Amniotic epithelial cell (primary cell): Measurements from ENCODE around the gene BAG2.

ENCODE experiments used
- DNase-seq: peaks from one replicate; pipeline ENCODE4 v3.0.0-alpha.2; 2010; ENCODE audit warnings: low read depth

The BAG2 gene

DNA sequence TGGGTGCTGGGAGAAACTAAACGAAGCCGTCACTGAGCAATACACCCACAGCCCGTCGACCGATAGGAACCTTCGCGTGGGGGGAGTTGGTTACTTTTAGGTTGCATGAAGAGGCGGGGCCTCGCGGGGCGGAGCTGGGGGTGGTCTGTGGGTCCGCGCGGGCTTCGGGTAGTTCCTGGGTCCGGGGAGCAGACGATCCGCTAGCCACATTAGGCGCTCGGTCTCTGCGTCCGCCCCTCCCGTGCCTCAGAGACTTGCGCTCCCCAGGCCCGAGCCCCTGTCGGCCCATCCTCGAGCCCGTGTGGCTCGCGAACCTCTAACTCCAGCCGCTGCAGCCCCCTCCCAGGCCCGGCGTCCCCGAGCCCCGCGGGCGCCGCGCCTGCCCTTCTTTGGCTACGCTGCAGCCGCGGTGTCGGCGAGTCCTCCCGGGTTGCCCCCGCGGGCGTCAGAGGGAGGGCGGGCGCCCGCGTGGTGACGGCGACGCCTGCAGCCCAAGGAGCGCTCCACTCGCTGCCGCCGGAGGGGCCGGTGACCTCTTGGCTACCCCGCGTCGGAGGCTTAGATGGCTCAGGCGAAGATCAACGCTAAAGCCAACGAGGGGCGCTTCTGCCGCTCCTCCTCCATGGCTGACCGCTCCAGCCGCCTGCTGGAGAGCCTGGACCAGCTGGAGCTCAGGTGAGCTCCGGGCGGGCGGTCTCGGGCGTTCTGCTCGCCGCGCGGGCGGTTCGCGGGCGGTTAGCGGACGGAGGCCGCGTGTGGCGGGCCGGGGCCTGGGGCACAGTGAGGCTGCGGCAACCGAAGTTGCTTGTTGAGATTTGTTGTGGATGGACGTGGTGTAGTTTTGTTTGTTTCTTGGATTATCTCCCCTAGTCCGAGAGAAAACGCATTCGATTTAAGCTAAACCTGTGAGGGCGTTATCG, at the start of gene BAG2:
Gene BAG2 (plus strand): TSS at position 191 of the 920 bp plus-strand sequence. CDS start 372 bp downstream, at position 563.
- DNase-seq, result peak; percentile 89

DNA sequence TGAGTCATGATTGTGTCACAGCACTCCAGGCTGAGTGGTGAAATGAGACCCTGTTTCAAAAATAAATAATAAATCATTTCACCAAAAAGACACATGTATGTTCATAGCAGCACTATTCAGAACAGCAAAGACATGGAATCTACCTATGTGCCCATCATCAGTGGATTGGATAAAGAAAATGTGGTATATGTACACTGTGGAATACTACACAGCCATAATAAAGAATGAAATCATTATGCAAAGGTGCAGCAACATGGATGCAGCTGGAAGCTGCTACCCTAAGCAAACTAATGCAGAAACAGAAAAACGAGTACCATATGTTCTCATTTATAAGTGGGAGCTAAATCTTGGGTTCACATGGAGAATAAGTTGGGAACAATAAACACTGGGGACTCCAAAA, 49.0 kb upstream of the BAG2 start:
- DNase-seq, result no peak

DNA sequence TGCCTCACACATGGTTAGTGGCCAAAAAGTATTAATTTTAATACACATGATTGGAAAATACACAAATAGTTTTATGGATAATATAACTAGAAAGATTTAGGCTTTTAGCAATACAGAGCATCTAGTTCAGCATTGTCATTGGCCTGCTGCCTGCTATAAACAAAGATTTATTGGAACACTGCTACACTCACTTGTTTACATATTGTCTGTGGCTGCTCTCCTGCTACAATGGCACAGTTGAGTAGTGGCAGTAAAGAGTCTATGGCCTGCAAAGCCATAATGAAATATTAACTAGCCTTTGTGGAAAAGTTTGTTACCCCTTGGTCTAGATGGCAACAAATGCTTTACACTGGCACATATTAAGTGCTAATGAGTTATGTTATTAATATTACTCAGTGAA, 44.4 kb upstream of the BAG2 start:
- no peak for DNase-seq

DNA sequence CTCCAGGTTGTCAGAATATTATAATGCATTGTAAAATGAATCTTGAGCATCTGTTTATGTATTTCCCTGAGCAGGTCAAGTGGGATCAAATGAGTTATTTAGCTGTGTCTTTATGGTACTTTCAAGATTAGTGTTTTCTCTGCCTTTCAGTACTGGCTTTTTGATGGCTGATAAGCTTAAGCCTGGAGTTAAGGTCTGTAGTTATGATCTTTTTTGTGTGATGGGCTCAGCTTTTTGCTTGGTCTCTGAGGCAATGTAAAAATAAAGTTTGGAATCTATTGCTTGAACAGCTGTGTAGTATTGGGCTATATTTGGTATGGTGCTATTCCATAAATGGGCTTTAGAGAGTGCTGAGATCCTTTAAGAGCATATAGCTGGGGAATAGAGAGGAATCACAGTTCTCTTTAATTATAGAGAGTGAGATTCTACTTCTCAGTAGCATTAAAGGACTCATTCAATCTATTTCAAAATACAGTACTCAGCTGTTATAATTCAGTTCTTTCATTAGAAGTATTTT, 41.4 kb upstream of the BAG2 start:
- DNase-seq, result no peak

DNA sequence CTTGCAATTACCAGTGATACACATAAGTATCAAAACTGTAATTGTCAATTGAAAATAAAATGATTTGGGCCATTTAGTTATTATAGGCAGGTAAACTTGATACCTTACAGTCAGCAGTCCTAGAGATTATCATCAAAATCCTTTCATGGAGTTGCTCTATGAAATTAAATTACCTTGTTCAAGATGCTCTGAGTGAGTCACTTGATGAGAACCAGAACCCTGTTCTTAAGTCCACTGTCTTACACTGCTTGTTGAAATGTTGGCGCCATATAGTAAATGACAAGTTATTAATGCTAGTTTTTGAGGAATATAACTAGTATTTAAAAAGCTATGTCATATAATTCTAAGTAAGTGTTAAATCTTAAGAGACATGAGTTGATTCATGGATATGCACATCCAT, 37.2 kb upstream of the BAG2 start:
- DNase-seq, result peak; percentile 84

DNA sequence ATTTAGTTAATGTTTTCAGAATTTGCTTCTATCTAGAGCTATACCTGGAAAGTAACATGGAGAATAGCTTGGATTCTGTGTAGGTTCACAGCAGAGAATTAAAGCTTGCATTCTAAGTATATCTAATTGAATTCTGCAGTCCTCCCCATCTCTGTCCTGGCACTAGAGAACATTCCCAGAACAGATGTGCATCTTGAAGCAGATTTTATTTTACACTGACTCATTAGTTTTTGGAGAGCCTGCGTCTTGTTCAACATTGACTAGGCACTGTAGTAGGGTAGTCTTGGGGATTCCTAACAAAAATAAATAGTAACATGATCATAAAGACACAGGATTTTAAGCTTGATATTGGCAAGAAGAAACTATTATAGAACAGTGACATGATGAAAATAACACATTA, 36.2 kb upstream of the BAG2 start:
- DNase-seq, result peak; percentile 30

DNA sequence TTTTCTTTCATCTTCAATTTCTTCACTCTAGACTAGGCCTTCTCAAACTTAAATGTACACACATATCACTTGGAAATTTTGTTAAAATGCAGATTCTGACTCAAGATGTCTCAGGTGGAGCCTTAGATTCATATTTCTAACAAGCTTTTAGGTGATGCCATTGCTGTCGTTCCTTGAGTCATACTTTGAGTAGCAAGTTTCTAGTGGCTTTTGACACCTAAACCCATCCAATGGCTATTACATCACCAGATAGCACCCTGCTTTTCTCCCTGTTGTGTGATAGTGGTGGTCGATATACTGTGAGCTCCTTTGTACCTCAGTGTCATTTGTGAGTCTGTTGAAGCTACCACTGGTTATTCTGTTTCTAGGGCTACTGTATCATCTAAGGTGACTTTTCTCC, 34.8 kb upstream of the BAG2 start:
- DNase-seq, result no peak

DNA sequence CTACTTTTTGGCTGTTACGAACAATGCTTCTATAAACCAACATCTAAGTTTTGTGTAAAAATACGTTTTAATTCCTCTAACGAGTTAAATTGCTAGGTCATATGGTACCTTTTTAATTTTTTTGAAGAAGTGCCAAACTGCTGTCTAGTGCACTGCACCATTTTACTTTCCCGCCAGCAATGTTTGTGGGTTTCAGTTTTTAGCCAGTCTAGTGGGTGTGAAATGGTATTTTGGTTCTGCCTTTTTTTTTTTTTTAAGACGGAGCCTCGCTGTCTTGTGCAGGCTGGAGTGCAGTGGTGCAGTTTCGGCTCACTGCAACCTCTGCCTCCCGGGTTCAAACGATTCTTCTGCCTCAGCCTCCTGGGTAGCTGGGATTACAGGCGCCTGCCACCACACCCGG, 34.1 kb upstream of the BAG2 start:
- DNase-seq, result no peak

DNA sequence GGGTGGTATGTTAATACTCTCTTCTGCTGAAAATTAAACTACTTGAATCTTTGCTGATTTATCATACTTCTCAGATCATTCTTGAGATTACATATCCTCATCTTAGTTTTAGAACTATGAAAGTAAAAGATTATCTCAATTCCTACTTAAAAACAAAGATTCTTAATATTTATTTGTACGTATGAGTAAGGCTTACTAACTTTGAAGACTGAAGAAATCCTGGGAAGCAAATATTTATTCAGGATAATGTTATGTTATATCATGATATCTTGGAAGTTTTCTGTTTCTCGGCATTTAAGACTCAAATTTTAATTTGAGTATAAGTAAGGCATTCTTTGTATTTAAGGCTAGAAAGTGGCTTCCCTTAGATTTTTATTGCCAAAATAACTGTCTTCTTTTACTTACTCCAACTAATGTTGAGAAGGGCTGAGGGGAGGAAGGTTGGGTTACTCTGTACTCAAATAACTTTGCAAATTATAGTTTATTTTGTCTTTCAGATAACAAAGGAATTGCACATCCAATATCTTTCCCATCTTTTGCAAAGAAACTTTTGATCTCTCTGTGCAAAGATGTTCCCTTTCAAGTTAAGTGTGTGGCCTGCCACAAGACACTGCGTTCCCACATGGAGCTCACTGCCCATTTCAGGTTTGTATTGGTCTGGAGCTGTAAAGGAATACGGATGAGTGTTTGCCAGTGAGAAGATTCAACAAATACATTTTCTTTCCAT, 30.5 kb upstream of the BAG2 start:
- no peak for DNase-seq

DNA sequence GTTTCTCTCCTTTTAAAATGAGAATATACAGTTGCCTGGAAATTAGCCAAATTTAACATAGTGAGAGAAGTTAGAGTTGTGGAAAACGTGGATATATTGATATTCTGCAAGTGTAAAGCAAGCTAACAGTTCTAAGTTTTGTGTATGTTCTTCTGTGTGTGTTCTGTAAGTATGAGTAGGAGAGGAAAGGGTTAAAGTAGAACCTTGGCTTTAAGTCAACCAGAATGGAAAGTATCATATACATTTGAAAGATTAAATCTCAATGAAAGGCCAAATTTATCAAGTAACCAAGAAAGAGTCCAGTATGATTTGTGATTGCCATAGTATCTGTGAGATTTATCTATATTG, 30.0 kb upstream of the BAG2 start:
- no peak for DNase-seq

DNA sequence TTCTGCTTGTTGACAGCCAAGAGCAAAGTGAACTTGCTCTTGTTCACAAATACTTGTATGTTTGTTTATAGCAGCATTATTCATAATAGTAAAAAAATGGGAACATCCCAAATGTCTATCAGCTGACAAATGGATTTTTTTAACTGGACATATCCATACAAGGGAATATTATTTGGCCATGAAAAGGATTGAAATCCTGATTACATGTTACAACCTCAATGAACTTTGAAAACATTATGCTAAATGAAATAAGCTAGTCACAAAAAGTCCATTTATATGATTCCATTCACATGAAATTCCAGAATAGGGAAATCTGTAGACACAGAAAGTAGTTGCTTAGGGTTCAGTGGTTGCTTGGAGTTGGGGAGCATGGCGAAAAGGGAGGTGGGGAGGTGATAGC, 28.4 kb upstream of the BAG2 start:
- no peak for DNase-seq

DNA sequence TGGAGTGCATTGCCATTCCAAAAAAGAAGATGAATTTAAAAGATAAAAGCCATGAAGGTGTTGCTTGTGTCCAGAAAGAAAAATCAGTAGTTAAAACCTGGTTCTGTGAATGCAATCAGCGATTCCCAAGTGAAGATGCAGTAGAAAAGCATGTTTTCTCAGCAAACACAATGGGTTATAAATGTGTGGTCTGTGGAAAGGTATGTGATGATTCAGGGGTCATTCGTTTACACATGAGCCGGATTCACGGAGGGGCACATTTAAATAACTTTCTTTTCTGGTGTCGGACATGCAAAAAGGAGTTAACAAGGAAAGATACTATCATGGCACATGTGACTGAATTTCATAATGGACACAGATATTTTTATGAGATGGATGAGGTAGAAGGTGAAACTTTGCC, 24.7 kb upstream of the BAG2 start:
- peak; percentile 52 for DNase-seq

DNA sequence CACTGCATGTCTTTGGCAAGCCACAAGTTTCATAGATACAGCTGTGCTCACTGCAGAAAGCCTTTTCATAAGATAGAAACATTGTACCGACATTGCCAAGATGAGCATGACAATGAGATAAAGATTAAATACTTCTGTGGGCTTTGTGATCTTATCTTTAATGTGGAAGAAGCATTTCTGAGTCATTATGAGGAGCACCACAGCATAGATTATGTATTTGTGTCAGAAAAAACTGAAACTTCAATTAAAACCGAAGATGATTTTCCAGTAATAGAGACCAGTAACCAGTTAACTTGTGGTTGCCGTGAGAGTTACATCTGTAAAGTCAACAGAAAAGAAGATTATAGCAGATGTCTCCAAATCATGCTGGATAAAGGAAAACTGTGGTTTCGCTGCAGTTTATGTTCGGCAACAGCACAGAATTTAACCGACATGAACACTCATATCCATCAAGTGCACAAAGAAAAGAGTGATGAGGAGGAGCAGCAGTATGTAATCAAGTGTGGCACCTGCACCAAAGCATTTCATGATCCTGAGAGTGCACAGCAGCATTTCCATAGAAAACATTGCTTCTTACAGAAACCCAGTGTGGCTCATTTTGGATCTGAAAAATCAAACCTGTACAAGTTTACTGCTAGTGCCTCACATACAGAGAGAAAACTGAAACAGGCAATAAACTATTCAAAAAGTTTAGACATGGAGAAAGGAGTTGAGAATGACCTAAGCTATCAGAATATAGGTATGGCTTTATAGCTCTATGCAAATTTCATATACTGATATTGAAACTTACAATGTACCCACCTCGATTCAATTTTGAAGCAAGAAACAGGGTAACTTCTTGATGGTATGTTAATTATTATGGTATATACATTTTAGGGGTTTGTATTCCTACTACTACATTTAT, 23.9 kb upstream of the BAG2 start:
- DNase-seq, result peak; percentile 34

DNA sequence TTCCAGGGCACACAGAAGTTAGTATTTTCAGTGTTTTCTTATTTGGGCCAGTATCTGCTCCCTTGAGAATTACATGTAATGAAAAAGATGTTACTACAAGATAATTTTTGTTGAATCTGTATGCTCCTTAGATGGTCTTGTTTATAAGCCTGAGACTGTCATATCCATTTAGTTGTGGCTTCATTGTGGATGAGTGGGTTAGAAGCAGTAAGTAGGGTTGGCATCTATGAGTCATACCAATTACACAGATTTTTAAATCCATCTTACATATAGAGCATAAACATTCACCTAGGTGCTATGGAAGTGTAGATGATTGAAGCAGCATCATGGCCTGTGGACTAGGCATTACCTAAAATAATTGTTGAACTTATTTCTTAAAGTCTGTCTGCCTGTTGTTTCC, 13.5 kb upstream of the BAG2 start:
- DNase-seq, result peak; percentile 30

DNA sequence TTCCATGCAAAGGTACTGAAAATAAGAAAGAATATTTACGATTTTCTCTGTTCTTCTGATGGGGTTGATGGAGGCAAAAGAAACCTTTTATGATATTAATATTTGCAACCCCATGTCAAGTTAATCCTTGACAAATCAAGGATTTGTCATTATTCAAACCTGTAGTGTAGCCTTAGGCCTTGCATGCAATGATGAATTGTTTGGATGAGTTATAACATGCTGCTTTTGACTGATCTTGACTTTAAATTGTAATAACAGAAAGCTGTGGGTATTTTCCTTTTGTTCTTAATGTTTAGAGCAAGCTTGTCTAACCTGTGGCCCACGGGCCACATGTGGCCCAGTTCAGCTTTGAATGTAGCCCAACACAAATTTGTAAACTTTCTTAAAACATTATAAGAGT, 13.0 kb upstream of the BAG2 start:
- DNase-seq, result no peak

DNA sequence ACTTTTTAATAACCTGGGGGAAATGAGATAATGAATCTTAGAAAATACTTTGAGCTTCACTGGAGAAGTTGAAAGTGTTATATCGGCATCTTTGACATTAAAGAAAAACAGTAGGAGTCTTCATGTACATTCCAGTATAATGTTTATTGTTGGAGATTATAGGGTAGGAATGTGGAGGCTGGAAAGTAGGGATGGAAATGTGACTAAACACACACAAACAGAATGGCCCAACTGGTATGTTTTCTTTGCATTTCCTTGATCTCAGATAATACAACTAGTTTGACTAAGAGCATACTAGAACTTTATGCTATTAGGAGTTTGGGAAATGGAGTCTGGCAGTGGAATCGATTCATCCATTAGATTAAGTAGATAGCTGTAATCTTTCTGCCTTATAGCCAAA, 10.1 kb upstream of the BAG2 start:
- DNase-seq, result peak; percentile 26

DNA sequence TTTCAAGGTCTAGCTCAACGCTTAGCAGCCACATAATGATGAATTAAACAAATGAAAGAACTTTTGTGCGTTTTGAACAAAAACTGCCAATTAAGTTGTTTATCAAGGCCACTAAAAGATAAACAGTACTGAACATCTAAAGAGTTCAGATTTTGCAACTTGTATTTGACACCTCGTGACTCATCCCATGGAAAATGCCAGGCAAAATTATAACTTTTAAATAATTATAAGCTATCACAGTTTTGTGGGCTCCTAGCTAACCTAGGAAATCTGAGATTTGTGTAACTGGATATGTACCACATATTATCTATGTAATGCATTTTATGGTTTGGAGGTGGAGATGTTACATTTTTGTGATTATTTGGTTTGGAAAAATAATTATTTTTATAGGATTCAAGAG, 9.6 kb upstream of the BAG2 start:
- DNase-seq, result peak; percentile 63

DNA sequence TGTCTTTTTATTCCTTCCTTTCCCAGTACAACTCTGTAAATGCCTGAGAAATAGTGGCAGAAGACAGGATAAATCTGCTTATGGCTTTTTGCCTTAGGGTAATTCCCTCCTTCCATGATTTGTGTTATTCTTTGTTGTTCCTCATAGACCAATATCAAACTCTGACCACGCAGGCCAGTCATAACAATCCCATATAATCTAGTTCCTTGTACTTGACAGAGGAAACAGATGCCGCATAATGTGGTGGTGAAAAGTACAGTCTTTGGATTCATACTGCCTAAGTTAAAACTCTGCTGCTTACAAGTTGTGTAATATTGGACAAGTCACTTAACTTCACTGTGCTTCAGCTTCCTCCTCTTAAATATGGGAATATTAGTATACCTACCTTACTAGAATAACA, 8.2 kb upstream of the BAG2 start:
- no peak for DNase-seq

DNA sequence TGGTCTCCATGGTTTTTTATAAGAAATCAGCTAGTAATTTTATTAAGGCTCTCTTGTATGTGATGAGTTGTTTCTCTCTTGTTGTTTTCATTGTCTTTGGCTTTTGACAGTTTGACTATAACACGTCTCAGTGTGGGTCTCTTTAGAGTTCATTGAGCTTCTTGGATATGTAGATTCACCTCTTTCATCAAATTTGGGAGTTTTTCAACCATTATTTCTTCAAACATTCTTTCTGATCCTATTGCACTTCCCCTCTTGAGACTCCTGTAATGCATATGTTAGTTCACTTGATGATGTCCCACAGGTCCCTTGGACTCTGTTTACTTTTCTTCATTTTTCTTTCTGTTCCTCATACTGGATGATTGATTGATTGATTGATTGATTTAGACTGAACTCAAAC, 7.0 kb upstream of the BAG2 start:
- DNase-seq, result no peak

DNA sequence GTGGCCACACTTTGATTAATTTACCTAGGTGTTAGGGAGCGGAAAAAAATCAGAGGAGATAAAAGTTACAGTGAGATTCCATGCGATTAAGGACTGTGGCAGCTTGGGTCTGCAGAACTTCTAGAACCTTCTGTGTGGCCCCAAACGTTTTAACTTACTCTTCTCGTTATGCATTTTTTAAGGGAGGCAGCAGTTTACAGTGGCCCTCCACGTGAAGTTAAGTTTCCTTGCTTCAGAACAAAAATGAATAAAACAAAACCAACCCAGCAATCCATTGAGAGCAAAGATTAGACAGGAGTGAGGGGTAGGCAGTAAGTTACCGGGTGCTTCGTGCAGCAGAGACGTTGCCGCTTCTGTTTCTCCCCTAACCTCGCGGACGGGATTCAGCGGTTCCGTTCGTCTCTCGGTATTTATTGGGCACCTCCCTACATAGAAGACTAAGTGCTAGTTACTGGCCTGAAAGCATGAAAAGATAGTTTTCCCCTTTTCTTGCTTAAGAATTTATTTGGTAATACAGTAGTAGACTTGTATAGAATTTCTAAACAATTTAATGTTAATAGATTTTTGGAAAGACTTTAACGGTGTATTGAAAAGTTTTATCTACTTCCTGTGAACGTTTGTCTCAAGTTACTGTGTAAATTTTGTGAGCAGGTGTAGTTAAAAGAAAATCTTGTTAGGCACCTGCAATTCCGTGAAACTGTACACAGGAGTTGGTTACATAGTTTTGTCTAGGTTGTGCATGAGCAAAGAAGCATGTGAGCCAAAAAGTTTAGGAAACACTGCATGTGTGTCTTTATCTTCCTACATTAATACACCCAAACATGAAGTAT, 1.1 kb downstream of the BAG2 start:
- peak; percentile 29 for DNase-seq

DNA sequence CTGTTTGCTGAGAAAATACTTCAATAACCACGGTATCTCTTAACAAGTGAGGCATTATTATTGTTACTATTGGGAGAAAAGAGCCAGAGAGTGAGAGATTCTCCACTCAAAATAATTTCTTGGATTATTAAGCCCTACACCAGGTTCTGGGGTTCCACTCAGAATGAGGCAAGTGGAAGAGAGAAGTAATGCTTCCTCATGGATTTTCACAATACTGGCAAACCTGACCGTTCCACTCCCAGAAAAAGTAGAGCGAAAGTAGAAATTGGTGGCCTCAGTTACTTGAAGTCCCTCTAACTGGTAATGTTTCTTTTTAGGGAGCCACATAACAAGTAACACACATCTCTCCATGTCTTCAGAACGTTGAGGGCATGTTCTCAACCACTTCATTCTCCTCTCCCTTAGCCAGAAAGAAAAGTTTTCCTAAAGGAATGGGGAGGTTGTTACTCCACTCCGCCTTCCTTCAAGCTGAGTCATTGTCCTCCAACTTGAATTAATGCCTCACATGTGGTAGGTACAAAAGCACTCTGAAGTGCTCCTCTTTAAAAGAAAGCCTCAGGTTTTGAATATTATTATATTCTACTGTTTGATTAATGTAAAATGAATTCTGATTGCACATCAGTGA, 1.9 kb downstream of the BAG2 start:
- peak; percentile 84 for DNase-seq
